Activated CD4-positive, alpha-beta T cell treated with anti-CD3 and anti-CD28 coated beads, Interleukin-10, Interleukin-2, amounts not matched to agents 100 ng/mL and 50 ng/mL, durations not matched to agents 16 hours and 8 hours (primary cell): ENCODE measurements around the gene CUL4A.
"Not testable (repeated sequence)": the region's sequence is repeated elsewhere in the genome, so short reads cannot be mapped to it uniquely, and the experiment has no call there.

Source experiments
- DNase-seq: peaks from one replicate; pipeline ENCODE4 v3.0.0-alpha.2; 2020

CUL4A gene

DNA sequence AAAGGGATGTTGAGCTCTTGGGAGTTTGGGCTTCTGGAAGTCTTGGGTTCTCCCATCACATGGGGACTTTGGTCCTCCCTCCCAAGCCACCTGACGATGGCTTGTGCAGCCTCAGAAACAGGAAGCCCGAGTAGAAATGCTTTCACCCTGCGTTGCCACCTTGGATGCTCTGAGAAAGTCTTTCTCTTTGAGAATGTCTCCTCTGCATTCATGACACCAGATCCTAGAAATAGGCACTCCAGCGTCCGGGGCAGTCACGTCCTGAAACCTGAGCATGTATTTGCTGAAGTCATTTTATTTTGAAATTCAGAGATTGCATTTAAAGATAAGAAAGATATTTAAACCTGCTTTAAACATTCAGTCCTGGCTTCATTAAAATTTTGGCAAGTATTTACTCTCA is 34.4 kb downstream of the CUL4A start:
- no peak for DNase-seq

DNA sequence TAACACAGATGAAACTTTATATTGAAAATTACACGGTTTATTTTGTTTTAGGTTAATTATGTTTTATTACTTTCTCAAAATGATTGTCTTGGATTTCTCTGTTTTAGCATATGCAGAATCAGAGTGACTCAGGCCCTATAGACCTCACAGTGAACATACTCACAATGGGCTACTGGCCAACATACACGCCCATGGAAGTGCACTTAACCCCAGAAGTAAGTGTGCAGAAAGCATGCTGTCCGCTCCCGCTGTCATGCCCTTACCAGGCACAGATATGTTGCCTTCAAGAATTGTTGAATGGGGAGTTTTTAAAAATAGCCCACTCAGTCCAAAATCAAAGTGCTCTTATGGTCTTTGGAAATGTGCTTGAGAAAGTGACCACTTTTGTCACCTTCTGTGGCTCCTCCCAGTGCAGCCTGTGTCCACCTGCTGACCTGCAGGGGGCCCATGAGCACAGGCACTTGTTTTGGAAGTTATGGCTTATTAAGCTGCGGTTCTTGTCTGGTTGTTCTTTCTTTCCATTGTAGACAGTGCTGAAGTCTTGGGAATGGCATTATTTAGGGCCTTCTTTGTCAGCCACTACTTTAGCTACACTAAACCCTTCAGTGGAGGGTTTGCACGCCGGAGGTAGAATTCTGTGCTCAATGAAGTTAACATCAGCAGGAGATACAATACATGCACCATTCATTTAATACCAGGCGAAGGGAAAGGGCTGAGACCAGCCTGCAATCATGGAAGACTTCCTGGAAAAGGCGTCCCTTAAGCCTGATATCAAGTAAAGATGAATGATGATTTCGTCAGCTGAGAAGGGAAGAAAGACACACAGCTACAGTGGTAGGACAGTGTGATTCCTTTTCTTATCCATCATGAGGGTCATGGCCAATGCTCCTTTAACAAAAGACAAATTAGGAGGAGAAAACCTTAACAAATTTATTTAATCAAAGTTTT is 36.7 kb downstream of the CUL4A start:
- no peak for DNase-seq

DNA sequence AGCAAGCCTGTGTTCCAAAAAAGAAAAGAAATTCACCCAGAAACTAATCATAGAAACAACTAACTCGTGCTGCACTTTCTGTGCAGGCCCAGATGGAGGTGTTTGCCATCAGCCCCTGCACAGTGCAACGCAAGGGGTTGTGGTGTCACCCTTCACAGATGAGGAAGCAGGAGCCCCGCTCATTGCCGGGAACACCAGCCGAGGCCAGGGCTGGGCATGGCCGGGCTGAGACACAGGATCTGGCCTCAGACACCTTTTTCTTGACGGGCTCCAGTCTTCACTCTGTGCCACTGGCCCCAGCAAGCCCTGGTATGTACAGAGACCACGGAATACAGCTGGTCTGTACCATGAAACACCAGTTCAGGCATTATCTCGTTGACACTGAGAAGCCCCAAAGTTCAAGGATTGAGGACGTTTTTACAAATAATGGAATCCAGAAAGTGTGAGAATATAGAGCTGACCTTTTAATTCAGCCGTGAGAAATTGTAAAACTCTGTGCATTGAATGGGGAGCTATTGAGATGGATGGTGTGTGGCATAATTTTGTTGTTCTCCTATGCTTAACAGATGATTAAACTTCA is 43.2 kb downstream of the CUL4A start:
- DNase-seq: no peak

DNA sequence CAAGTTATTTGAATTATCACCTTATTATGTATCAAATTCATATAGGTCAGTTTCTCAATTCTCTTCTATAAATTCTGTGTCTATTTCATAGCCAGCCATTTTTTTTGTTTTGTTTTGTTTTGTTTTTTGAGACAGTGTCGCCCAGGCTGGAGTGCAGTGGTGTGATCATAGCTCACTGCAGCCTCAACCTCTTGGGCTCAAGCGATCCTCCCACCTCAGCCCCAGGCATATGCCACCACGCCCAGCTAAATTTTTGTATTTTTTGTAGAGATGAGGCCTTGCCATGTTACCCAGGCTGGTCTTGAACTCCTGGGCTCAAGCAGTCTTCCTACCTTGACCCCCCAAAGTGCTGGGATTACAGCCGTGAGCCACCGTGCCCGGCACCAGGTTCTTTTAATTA is 48.5 kb downstream of the CUL4A start:
- not testable (repeated sequence) for DNase-seq

DNA sequence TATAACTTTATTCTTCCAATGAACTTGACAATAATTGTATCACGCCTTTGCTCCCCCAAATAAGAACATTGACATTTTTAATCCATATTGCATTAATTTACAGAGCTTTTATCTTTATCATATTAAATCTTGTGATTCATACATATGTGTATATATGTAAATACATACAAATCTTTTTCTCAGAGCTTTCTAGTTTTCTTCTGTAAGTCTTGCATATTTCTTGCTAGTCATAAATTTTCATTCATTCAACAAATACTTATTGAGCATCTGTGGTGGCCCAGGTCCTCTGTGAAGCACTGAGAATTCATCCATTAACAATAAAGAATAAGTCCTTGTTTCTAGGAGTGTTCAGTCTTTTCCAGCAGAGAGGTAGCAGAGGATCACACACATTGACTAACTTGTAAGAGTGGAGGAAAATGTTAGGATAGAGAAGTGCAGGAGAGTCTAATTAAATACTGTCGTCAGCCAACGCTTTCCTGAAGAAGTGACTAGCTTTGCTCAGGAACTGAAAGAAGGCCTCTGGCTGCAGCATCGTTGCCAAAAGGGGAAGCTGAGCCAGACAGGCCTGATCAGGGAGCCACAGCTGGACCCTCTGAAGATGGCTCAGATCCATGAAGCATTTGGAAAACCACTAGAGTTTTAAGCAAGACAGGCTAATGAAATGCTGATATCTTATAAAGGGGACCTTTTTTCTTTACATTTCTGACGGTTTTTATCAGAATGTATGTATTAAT is 49.1 kb downstream of the CUL4A start:
- no peak for DNase-seq

DNA sequence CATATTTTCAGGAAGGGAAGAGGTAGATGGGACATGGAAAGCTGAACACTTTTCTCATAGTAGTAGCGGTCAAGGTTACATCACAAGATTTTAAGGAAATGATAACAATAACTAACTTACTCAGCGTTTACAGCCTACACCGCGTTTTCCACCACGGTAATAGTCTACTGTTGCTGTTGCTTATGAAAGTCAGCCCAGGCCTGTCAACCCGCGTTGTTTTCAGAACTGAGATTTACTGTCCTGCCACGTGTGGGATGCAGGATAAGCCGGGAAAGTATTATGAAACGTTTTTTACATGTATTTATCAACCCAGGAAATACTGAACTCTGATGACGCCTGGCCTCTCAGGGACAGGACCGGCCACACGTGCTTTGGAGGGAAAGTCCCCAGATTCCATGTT is 51.6 kb downstream of the CUL4A start:
- DNase-seq: no peak

DNA sequence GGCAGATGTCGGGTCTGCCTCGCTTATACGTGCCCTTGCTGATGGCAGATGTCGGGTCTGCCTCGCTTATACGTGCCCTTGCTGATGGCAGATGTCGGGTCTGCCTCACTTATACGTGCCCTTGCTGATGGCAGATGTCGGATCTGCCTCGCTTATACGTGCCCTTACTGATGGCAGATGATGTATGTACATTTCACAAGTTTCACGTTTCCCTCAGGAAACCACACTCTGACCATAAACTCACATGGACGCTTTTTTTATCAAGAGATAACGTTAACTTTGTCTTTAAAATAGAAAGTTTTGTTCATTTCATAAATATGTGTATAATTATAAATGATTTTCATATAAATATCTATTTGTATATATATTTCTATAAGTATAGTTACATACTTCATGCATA is 53.6 kb downstream of the CUL4A start:
- not testable (repeated sequence) for DNase-seq

DNA sequence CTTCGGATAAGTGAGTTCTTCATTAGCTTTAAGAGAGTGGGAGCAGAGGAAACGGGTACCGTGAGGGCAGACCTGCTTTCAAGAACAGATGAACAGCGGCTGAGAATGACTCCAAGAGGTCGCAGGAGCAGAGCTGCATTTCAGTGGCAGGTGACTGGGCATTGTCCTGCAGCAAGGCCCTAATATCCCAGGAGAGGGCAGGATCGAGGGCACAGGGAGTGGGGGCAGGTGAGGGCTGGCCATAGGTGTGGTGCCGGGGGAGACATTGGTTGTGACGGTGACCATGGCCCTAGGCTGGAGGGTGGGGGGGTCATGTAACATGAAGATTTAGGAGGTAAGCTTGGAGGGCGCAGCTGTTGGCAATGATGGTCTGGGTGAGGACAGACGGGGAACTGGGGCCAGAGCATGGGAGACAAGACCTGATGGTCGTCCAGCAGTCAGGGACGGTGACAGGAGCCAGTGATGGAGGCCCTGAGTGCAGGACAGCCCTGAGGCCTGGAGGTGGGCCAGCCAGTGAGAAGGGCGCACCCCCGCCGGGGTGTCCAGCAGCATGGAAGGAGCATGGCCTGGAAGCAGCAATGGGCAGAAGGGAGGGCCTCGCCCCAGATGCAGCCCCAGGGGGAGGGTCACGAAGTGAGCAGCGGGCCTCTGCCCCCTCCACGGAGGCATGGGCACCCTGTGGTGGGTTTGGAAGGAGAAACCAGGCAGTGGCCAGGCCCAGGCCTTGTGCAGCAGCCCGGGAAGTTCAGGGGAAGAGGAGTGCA is 58.4 kb downstream of the CUL4A start:
- no peak for DNase-seq

DNA sequence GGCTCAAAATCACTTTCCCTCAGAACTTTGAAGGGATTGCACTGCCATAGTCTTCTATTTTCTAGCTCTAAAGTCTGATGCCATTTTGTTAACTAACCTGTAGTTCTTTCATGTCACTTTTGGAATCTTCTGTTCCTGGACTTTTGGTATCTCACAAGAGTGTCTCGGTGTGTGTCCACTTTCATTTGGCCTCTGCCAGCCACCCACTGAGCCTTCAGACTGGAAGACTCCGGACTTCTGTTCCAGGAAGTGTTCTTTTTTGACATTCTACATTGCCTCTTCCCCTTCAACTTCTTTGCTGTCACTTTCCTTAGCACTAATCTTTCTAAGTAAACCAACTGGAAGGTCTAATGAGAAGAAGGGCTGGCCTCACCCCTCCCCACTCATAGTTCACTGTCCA is 62.6 kb downstream of the CUL4A start:
- DNase-seq: no peak

DNA sequence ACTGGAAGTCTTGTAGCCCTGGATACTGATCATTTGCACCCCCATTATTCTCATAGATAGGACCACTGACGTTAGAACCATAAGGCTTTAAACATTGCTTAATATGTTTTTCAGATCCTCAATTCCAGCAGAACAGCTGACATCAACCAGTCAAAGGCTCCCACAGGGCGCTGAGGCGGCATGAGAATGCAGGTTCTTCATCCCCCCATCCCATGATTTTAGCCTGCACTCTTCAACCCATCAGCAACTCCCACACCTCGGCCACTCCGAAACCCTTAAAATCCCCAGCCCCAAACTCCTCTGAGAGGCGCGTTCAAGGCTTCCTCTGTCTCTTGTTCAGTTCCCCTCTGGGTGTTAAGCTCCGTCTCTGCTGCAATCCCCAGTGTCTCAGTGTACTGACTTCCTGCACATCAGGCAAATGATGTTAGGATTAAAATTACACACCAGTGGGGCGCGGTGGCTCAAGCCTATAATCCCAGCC is 63.3 kb downstream of the CUL4A start:
- DNase-seq: no peak

DNA sequence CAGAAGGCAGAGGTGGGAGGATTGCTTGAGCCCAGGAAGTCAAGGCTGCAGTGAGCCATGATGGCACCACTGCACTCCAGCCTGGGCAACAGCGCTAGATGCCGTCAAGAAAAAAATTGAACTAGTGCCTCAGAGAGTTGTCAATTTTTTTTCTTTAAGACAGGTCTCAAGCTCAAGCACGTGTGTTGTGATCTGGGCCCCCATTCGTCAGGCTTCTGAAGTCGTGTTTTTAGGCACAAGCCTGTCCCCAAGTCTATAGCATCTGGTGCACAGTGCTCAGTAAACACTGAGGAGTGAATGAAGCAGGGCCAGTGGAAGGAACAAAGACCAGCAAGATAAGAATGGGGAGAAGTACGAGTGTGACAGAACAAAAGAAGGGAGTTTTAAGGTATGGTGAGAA is 63.9 kb downstream of the CUL4A start:
- DNase-seq: no peak

DNA sequence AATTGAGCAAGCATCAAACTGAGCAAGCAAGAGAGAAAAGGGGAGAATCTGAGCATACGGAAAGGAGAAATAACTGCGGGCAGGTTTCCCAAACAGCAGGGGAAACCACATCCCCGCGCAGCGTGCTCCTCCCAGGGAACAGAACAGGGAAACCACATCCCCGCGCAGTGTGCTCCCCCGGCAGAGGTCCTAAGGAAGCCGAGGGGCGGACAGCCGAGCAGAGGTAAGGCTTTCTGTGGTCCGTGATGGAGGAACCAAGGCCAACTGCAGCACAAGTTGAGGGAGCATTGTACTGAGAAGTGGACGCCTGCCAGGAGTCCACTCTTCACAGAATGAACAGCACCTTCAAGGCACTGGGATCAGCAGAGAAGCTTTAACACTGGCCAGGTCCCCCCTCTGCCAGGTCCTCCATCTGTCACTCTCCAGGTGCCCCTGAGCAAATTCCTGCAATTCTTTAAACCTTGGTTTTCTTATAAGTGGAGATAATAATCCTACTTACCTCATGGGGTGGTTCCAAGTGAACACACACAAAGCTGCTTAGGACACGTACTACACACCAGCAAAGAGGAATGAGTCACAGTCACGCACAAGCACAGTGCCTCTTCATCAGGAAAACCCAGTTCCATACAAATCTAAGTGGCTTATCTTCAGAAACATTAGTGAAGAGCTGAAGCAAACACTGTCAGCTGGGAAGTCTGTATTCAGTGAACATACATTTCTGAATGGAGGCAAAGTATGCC is 64.6 kb downstream of the CUL4A start:
- no peak for DNase-seq

DNA sequence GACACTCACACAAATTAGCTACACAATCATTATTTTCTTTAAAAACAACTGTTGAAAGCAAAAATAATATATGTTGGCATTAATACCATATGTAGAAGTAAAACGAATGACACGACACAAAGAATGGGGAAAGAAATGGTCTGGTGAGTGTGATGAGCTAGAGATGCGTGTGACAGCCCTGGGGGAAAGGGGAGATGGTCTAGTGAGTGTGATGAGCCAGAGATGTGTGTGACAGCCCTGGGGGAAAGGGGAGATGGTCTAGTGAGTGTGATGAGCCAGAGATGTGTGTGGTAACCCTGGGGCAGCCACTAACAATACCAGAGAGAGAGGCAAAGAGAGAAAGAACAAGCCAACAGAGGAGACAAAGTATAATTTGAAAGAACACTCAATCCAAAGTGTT is 65.3 kb downstream of the CUL4A start:
- DNase-seq: no peak

DNA sequence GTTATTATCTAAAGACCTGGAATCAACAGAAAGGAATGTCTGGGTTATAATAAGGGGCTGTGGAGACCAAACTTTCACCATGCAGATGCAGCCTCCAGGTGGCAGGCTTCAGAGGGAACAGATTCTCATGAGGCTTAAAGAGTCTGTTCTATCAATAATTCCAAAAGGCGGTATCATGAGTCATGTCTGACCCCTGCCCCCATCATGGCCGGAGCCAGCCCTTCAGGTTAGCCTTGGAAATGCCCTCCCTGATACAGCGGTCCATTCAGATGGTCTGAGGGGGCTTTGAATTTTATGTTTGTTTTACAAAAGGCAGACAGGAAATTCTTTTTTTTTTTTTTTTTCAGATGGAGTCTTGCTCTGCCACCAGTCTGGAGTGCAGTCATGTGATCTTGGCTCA is 66.0 kb downstream of the CUL4A start:
- peak; percentile 13 for DNase-seq

DNA sequence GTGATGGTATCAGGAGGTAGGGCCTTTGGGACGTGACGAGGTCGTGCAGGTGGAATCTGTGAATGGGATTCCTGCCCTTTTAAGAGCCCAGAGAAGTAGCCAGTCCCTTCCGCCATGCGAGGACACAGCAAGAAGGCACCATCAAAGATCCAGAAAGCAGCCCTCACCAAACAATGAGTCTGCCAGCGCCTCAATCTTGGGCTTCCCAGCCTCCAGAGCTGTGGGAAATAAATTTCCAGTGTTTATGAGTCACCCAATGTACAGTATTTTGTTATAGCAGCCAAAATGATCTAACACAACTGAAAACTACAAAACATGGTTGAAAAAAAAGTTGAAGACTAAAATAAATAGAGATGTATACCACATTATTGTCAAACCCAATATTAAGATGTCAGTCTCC is 70.7 kb downstream of the CUL4A start:
- no peak for DNase-seq

DNA sequence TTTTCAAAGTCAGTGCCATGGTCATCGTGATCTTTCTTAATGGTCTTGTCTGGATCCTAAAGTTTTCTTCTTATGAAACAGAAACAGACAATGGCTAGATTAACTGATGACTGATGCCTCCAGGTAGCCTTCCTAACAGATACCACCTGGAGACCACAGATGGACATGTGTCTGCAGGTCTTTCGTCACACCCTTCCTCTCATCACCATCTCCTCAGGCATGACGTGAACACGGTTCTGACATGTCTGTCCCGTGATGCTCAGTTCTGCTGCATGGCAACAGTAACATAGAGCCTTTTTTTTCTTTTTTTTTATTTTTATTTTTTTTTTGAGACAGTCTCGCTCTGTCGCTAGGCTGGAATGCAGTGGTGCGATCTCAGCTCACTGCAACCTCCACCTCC is 74.5 kb downstream of the CUL4A start:
- no peak for DNase-seq

DNA sequence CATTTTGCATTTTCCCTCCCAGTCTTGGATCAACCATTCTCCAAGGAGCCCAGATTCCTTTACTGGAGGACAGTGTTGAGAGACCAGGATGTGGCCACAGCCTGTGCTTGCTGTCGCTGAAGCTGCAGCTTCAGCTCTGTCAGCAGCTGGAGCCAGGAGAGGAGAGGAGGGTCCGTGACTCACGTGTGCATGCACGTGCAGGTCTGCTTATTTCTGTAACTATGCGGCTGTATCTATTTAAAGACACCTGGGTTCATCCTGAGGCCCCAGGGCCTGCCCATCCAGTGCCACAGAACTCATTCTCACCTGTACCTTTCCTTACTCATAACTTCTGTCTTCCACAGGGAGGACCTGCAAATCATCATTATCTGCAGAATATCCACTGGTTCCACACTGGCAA is 79.5 kb downstream of the CUL4A start:
- no peak for DNase-seq

DNA sequence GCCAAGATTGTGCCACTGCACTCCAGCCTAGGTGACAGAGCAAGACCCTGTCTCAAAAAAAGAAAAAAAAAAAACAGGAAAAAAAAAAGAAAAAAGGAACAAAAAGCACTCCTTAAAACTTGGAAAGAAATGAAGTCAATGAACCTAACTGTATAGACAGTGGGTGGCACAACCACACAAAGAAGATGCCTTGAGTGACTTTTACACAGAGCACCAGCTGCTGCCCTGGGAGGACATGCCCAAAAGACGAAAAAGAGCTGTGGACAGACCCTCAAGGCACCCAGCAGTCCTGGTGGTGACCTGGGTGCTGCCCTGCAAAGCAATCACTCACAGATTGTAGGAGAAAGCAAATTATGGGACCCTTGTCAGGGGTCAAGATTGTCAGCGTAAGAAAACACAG is 81.7 kb downstream of the CUL4A start:
- DNase-seq: no peak

DNA sequence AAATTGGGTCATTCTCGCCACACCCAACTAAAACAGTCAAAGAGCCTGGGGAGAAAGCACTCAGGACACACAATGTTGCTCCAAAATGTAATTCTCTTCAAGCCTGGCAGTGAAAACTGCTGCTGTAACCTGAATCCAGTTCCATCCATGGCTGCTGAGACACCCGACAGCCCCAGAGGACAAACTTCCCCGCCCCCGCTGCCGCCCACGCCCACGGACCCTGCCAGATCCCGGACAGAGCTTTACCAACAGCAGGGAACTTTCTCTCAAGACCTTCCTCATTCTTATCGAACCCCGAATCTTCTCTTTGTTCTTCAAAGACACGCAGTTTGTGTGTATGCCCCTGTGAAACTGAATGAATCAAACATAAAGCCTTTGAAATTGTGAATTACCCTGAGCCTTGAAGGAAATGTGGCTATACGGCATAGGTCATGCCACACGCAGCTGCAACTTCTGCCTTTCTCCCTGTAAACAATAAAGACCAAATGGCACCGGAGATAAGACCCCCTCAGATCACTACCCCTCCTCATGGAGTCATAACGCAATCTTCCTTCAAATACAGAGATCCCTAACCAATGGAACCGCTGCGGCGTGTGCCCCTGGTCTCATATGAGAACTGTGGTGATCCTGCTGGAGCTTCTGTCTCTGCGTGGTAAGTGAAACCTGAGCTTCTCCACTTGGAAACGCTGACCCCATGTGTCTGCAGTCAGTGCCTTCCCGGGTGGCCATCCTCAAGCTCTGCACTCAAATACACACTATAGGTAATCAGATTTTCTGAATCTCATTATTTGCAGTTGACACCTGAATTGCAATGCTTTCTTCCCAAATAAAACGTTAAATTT is 82.8 kb downstream of the CUL4A start:
- no peak for DNase-seq

DNA sequence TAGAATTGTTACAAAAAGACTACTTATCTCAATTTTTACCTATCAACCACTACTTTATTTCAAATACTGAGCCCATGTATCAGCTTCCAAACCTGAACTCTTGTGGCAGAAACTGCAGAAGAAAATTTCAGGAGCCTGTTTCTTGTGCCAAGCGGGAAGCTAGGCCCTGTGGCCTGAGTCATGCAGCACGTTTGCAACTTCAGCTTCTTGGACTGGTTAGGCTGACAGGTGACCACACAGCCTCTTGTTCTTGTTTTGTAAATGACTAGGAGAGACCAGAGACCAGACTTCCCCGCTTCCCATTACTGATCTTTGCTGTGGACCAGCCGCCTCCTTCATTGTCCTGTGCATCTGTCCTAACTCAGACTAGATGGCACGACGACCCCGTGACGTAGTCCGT is 84.3 kb downstream of the CUL4A start:
- no peak for DNase-seq

DNA sequence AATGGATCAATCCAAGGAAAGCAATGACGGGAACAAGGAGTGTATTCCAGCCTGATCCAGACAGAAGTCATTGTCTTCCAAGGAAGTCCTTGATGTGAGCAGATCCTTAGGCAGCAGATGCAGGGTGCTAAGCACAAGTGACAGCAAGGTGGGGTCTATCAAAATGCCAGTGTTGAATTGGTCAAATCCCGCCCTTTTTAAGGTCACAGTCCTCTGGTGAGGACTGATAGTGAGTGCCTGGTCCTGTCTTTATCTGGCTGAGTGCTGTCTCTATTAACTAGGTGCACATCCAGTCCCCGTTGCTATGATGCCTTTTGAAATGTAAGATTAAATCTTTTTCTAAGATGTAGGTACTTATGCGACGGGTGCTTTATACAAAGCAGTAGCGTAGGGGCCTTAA is 86.4 kb downstream of the CUL4A start:
- DNase-seq: no peak
